ENCODE results near the gene TRIM44.

TRIM44 gene

GRCh38 chr11:35844579-35844978, 182.0 kb downstream of the TRIM44 start:
- Histone ChIP-seq H3K4me1 (ENCODE audit: control insufficient read depth, insufficient read depth, low read length) (no peaks in the 10 kb centered on the region), H3K27ac (ENCODE audit: low read depth, low read length) (no peak overlapping the region), H3K27me3 (ENCODE audit: control insufficient read depth, insufficient read depth, low read length) (no peaks in the 10 kb centered on the region), H3K9me3 (ENCODE audit: control insufficient read depth, insufficient read depth, low read length) (peaks cover 11% of the 10 kb centered on the region), H3K9ac (ENCODE audit: low read depth, low read length) (no peak overlapping the region), H3K36me3 (ENCODE audit: control insufficient read depth, insufficient read depth, low read length) (no peaks in the 10 kb centered on the region), H3K4me3 (ENCODE audit: low read depth, low read length) (no peak overlapping the region)

- Histone ChIP-seq H3K27ac (ENCODE audit: low read depth, low read length) (no peak overlapping the region), H3K36me3 (ENCODE audit: control insufficient read depth, insufficient read depth, low read length) (no peaks in the 10 kb centered on the region), H3K4me3 (ENCODE audit: low read depth, low read length) (no peak overlapping the region), H3K4me1 (ENCODE audit: control insufficient read depth, insufficient read depth, low read length) (no peaks in the 10 kb centered on the region), H3K9ac (ENCODE audit: low read depth, low read length) (no peak overlapping the region), H3K27me3 (ENCODE audit: control insufficient read depth, insufficient read depth, low read length) (no peaks in the 10 kb centered on the region), H3K9me3 (ENCODE audit: control insufficient read depth, insufficient read depth, low read length) (no peaks in the 10 kb centered on the region)
Measured at GRCh38 chr11:35845860-35846259, 183.3 kb downstream of the TRIM44 start.

GRCh38 chr11:35846874-35847273, 184.3 kb downstream of the TRIM44 start:
- Histone ChIP-seq H3K4me1 (ENCODE audit: control insufficient read depth, insufficient read depth, low read length) (no peaks in the 10 kb centered on the region), H3K9me3 (ENCODE audit: control insufficient read depth, insufficient read depth, low read length) (no peaks in the 10 kb centered on the region), H3K27ac (ENCODE audit: low read depth, low read length) (no peak overlapping the region), H3K4me3 (ENCODE audit: low read depth, low read length) (no peak overlapping the region), H3K27me3 (ENCODE audit: control insufficient read depth, insufficient read depth, low read length) (no peaks in the 10 kb centered on the region), H3K36me3 (ENCODE audit: control insufficient read depth, insufficient read depth, low read length) (no peaks in the 10 kb centered on the region), H3K9ac (ENCODE audit: low read depth, low read length) (no peak overlapping the region)

GRCh38 chr11:35847473-35847872, 184.9 kb downstream of the TRIM44 start:
- H3K27ac ChIP-seq (ENCODE audit: low read depth, low read length) = no peak overlapping the region
- no peak overlapping the region for H3K4me3 ChIP-seq (ENCODE audit: low read depth, low read length)

GRCh38 chr11:35848616-35849015, 186.0 kb downstream of the TRIM44 start:
- no peak overlapping the region for H3K27ac ChIP-seq (ENCODE audit: low read depth, low read length)
- H3K27me3 ChIP-seq (ENCODE audit: control insufficient read depth, insufficient read depth, low read length) = no peaks in the 10 kb centered on the region
- no peak overlapping the region for H3K9ac ChIP-seq (ENCODE audit: low read depth, low read length)

More at GRCh38 chr11:35847473-35847872, 184.9 kb downstream of the TRIM44 start:
- H3K9ac ChIP-seq (ENCODE audit: low read depth, low read length) = no peak overlapping the region
- no peaks in the 10 kb centered on the region for H3K36me3 ChIP-seq (ENCODE audit: control insufficient read depth, insufficient read depth, low read length)
- no peaks in the 10 kb centered on the region for H3K27me3 ChIP-seq (ENCODE audit: control insufficient read depth, insufficient read depth, low read length)
- no peaks in the 10 kb centered on the region for H3K4me1 ChIP-seq (ENCODE audit: control insufficient read depth, insufficient read depth, low read length)
- no peaks in the 10 kb centered on the region for H3K9me3 ChIP-seq (ENCODE audit: control insufficient read depth, insufficient read depth, low read length)

GRCh38 chr11:35850191-35850590, 187.6 kb downstream of the TRIM44 start:
- H3K9me3 ChIP-seq (ENCODE audit: control insufficient read depth, insufficient read depth, low read length) = no peaks in the 10 kb centered on the region
- no peak overlapping the region for H3K4me3 ChIP-seq (ENCODE audit: low read depth, low read length)
- H3K9ac ChIP-seq (ENCODE audit: low read depth, low read length) = no peak overlapping the region
- H3K27me3 ChIP-seq (ENCODE audit: control insufficient read depth, insufficient read depth, low read length) = no peaks in the 10 kb centered on the region
- H3K27ac ChIP-seq (ENCODE audit: low read depth, low read length) = no peak overlapping the region
- no peaks in the 10 kb centered on the region for H3K4me1 ChIP-seq (ENCODE audit: control insufficient read depth, insufficient read depth, low read length)
- no peaks in the 10 kb centered on the region for H3K36me3 ChIP-seq (ENCODE audit: control insufficient read depth, insufficient read depth, low read length)

More at GRCh38 chr11:35848616-35849015, 186.0 kb downstream of the TRIM44 start:
- Histone ChIP-seq H3K9me3 (ENCODE audit: control insufficient read depth, insufficient read depth, low read length) (no peaks in the 10 kb centered on the region), H3K4me3 (ENCODE audit: low read depth, low read length) (no peak overlapping the region), H3K4me1 (ENCODE audit: control insufficient read depth, insufficient read depth, low read length) (no peaks in the 10 kb centered on the region), H3K36me3 (ENCODE audit: control insufficient read depth, insufficient read depth, low read length) (no peaks in the 10 kb centered on the region)

- H3K9ac ChIP-seq (ENCODE audit: low read depth, low read length) = no peak overlapping the region
- no peaks in the 10 kb centered on the region for H3K27me3 ChIP-seq (ENCODE audit: control insufficient read depth, insufficient read depth, low read length)
- no peak overlapping the region for H3K4me3 ChIP-seq (ENCODE audit: low read depth, low read length)
- no peaks in the 10 kb centered on the region for H3K4me1 ChIP-seq (ENCODE audit: control insufficient read depth, insufficient read depth, low read length)
- H3K9me3 ChIP-seq (ENCODE audit: control insufficient read depth, insufficient read depth, low read length) = no peaks in the 10 kb centered on the region
- no peak overlapping the region for H3K27ac ChIP-seq (ENCODE audit: low read depth, low read length)
- no peaks in the 10 kb centered on the region for H3K36me3 ChIP-seq (ENCODE audit: control insufficient read depth, insufficient read depth, low read length)
Measured at GRCh38 chr11:35851342-35851741, 188.8 kb downstream of the TRIM44 start.

GRCh38 chr11:35852056-35852455, 189.5 kb downstream of the TRIM44 start:
- no peaks in the 10 kb centered on the region for H3K27me3 ChIP-seq (ENCODE audit: control insufficient read depth, insufficient read depth, low read length)
- no peak overlapping the region for H3K27ac ChIP-seq (ENCODE audit: low read depth, low read length)
- no peak overlapping the region for H3K4me3 ChIP-seq (ENCODE audit: low read depth, low read length)
- no peak overlapping the region for H3K9ac ChIP-seq (ENCODE audit: low read depth, low read length)
- H3K36me3 ChIP-seq (ENCODE audit: control insufficient read depth, insufficient read depth, low read length) = no peaks in the 10 kb centered on the region
- H3K9me3 ChIP-seq (ENCODE audit: control insufficient read depth, insufficient read depth, low read length) = no peaks in the 10 kb centered on the region
- no peaks in the 10 kb centered on the region for H3K4me1 ChIP-seq (ENCODE audit: control insufficient read depth, insufficient read depth, low read length)

- H3K27ac ChIP-seq (ENCODE audit: low read depth, low read length) = no peak overlapping the region
- no peaks in the 10 kb centered on the region for H3K9me3 ChIP-seq (ENCODE audit: control insufficient read depth, insufficient read depth, low read length)
- no peak overlapping the region for H3K4me3 ChIP-seq (ENCODE audit: low read depth, low read length)
- H3K27me3 ChIP-seq (ENCODE audit: control insufficient read depth, insufficient read depth, low read length) = no peaks in the 10 kb centered on the region
- no peaks in the 10 kb centered on the region for H3K36me3 ChIP-seq (ENCODE audit: control insufficient read depth, insufficient read depth, low read length)
- no peak overlapping the region for H3K9ac ChIP-seq (ENCODE audit: low read depth, low read length)
- no peaks in the 10 kb centered on the region for H3K4me1 ChIP-seq (ENCODE audit: control insufficient read depth, insufficient read depth, low read length)
Measured at GRCh38 chr11:35853971-35854370, 191.4 kb downstream of the TRIM44 start.

GRCh38 chr11:35855671-35856070, 193.1 kb downstream of the TRIM44 start:
- Histone ChIP-seq H3K4me1 (ENCODE audit: control insufficient read depth, insufficient read depth, low read length) (no peaks in the 10 kb centered on the region), H3K36me3 (ENCODE audit: control insufficient read depth, insufficient read depth, low read length) (no peaks in the 10 kb centered on the region), H3K27me3 (ENCODE audit: control insufficient read depth, insufficient read depth, low read length) (no peaks in the 10 kb centered on the region), H3K27ac (ENCODE audit: low read depth, low read length) (no peak overlapping the region), H3K9me3 (ENCODE audit: control insufficient read depth, insufficient read depth, low read length) (no peaks in the 10 kb centered on the region), H3K9ac (ENCODE audit: low read depth, low read length) (no peak overlapping the region), H3K4me3 (ENCODE audit: low read depth, low read length) (no peak overlapping the region)

GRCh38 chr11:35856259-35856658, 193.7 kb downstream of the TRIM44 start:
- H3K36me3 ChIP-seq (ENCODE audit: control insufficient read depth, insufficient read depth, low read length) = no peaks in the 10 kb centered on the region
- no peak overlapping the region for H3K4me3 ChIP-seq (ENCODE audit: low read depth, low read length)
- H3K9me3 ChIP-seq (ENCODE audit: control insufficient read depth, insufficient read depth, low read length) = no peaks in the 10 kb centered on the region
- H3K27me3 ChIP-seq (ENCODE audit: control insufficient read depth, insufficient read depth, low read length) = no peaks in the 10 kb centered on the region
- H3K4me1 ChIP-seq (ENCODE audit: control insufficient read depth, insufficient read depth, low read length) = no peaks in the 10 kb centered on the region
- no peak overlapping the region for H3K9ac ChIP-seq (ENCODE audit: low read depth, low read length)
- no peak overlapping the region for H3K27ac ChIP-seq (ENCODE audit: low read depth, low read length)

- H3K9ac ChIP-seq (ENCODE audit: low read depth, low read length) = no peak overlapping the region
- no peak overlapping the region for H3K4me3 ChIP-seq (ENCODE audit: low read depth, low read length)
- no peaks in the 10 kb centered on the region for H3K4me1 ChIP-seq (ENCODE audit: control insufficient read depth, insufficient read depth, low read length)
- H3K27ac ChIP-seq (ENCODE audit: low read depth, low read length) = no peak overlapping the region
- H3K27me3 ChIP-seq (ENCODE audit: control insufficient read depth, insufficient read depth, low read length) = no peaks in the 10 kb centered on the region
- H3K36me3 ChIP-seq (ENCODE audit: control insufficient read depth, insufficient read depth, low read length) = no peaks in the 10 kb centered on the region
- no peaks in the 10 kb centered on the region for H3K9me3 ChIP-seq (ENCODE audit: control insufficient read depth, insufficient read depth, low read length)
Measured at GRCh38 chr11:35856756-35857155, 194.2 kb downstream of the TRIM44 start.

Data from HUES48 (cell line).